Measurements from ENCODE around the gene KIF13A. TPM values are rescaled to one million over a fixed set of nuclear protein-coding genes. Genes with fewer than 3 reads are reported as not detected.
"Not testable (repeated sequence)": the region's sequence is repeated elsewhere in the genome, so short reads cannot be mapped to it uniquely, and the experiment has no call there.

Gene KIF13A
- 19.4 and 23.3 TPM in 2 replicates for total RNA-seq

DNA sequence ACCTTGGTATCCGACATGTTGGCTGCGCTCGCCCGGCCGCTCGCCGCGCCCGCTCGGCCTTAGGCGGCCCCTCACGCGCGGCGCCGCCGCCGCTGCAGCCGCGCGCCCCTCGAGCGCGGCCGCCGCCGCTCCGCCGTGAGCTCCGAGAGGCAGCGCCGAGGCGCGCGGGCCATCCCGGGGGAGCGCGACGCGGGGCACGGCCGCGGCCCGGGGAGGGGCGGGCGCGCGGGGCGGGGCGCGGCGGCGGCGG is at the start of gene KIF13A:
TSS of gene KIF13A (minus strand) at position 189 of the 250 bp plus-strand sequence. CDS start at position 17, 172 bp downstream.
- peak; percentile 53 to 54 for DNase-seq (ENCODE audit: low read depth in 2 of 2)

DNA sequence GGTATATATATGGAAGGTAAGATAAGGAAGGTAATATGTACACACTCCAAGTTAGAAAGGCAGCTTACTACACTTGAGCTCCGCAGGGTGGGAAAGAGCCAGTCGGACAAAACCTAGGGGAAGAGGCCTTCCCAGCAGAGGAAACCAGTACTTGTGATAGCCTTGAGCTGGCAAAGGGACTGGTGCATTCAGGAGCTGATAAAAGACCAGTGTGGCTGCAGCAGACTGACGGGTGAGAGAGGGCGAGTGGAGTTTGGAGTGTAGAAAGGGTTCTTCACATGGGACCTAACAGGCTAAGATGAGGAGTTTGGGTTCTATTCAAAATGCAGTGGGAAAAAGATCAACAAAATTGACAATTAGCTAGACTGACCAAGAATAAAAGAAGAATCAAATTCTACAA is 49.3 kb upstream of the KIF13A start:
- DNase-seq (ENCODE audit: low read depth in 2 of 2), result no peak

DNA sequence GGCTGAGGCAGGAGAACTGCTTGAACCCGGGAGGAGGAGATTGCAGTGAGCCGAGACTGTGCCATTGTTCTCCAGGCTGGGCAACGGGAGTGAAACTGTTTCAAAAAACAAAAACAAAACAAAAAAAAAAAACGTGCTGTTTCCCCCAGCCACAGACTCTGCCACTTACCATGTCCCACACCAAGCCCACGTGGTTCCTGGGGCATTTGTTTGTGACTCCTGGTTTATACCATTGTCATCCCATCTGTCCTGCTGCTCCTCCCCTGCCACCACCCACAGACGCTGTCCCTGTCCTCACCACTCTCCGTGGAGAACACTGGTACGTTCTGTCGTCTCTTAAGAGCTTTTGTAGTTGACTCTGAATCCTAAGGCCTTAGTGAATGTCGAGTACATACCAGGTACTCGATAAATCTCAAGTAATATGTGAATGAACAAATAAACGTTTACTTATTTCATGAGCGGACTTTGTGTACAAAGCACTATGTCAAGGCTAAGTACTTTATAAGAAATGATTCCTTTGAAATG is 48.0 kb upstream of the KIF13A start:
- DNase-seq (ENCODE audit: low read depth in 2 of 2), result no peak

DNA sequence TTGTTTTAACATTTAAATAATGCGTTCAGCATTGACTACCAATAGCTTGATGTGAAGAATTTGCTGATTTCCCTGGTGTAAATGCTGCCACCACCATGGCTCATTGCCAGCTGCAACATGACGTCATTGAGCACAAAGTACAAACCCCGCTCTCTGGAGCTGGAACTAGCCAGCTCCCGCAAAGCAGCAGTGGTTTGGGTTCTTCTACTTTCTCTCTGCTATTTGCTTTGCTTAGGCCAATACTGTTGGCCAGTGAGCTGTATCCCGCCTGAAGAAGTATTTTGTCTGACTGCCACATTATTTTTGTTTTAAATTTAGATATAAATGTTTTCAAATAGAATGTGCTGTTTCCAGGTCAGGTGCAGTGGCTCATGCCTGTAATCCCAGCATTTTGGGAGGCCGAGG is 47.4 kb upstream of the KIF13A start:
- DNase-seq (ENCODE audit: low read depth in 2 of 2), result peak; percentile 16 to 17

DNA sequence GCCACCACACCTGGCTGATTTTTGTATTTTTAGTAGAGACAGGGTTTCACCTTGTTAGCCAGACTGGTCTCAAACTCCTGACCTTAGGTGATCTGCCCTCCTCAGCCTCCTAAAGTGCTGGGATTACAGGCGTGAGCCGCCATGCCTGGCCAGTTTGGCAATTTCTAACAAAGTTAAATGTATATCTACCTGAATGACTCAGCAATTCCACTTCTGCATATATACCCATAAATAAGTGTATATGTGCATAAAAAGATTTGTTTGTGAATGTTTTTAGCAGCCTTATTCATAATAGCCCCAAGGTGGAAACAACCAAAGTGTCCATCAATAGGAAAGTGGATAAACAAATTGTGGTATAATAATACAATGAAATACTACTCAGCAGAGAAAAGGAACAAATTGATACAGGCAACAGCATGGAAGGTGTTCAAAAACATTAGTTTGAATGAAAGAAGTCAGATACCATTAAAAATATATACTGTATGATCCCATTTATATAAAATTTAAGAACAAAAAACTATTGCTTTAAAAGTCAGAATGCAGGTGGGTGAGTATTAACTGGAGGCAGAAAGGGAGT is 44.3 kb upstream of the KIF13A start:
- no peak for DNase-seq (ENCODE audit: low read depth in 2 of 2)

DNA sequence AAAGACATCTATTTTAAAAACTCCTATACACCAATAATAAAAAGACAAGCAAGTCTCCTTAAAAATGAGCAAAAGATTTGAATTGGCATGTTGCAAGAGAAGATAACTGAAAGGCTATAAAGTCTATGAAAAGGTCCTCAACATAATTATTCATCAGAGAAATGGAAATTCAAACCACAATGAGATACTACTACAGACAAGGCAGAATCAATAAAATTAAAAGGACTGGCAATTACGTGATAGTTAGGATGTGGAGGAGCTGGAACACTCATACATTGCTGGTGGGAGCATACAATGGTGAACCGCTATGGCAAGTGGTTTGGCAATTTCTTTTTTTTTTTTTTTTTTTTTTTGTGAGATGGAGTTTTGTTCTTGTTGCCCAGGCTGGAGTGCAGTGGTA is 43.8 kb upstream of the KIF13A start:
- DNase-seq (ENCODE audit: low read depth in 2 of 2), result no peak

DNA sequence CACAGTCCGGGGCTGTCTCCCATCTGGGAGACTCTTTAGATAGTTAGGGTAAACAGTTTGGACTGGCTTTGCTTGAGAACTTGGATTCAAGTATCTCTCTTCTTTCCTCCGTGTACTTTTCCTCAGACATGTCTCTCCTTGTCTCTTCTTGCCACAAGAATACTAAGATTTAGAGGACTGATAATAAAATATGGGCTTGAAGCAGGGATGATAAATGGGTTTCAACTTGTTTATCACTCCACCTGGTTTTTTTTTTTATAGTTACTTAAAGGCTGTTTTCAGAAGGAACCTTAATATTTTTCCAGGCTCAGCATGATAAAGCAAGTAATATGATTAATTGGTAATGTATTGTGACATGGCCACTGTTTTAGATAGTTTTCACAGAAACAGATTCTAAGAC is 40.9 kb upstream of the KIF13A start:
- DNase-seq (ENCODE audit: low read depth in 2 of 2), result no peak

DNA sequence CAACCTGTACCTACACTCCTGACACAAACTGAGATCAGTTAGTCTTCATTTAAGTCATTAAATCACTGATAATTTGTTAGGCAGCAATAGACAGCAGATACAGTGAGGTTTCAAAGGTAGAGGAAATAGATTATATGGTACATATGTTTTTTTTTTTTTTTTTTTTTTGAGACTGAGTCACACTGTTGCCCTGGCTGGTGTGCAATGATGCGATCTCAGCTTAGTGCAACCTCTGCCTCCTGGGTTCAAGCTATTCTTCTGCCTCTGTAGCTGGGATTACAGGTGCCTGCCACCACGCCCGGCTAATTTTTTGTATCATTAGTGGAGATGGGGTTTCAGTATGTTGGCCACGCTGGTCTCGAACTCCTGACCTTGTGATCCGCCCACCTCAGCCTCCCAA is 38.2 kb upstream of the KIF13A start:
- no peak for DNase-seq (ENCODE audit: low read depth in 2 of 2)

DNA sequence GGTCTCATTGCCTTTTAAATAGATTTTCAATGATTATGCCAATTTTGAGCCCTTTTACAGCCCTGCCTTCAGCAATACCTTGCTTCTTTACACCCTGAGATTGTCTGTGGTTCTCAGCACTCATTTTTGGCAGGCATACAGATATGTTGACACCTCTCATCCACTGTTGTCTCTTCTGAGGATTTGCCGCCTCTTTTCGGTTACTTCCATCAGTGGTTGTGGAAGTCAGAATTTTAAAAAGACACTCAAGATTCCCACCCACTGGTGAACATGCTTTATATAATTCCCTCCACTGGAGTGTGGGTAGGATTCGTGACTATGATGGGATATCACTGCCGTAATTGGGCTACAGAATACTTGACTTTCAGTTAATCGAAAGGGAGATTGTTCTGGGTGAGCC is 37.4 kb upstream of the KIF13A start:
- DNase-seq (ENCODE audit: low read depth in 2 of 2), result no peak

DNA sequence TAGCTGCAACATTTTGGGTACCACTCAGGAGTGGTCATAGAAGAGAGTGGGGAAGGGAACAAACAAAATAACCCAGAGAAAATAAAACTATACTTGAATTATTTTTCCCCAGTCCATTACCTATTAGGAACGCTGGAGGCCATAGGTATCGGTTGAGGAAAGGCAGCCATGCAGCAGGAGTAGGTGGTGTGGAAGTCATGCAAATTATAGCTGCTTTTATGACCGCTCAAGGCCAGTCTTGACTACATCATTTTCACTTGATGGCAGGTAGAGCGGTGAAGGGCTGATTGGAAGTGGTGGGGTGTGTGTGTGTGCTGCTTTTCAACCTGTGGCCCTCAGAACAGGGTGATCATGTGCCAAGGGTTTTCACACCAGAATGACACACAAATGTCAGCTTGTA is 36.5 kb upstream of the KIF13A start:
- no peak for DNase-seq (ENCODE audit: low read depth in 2 of 2)

DNA sequence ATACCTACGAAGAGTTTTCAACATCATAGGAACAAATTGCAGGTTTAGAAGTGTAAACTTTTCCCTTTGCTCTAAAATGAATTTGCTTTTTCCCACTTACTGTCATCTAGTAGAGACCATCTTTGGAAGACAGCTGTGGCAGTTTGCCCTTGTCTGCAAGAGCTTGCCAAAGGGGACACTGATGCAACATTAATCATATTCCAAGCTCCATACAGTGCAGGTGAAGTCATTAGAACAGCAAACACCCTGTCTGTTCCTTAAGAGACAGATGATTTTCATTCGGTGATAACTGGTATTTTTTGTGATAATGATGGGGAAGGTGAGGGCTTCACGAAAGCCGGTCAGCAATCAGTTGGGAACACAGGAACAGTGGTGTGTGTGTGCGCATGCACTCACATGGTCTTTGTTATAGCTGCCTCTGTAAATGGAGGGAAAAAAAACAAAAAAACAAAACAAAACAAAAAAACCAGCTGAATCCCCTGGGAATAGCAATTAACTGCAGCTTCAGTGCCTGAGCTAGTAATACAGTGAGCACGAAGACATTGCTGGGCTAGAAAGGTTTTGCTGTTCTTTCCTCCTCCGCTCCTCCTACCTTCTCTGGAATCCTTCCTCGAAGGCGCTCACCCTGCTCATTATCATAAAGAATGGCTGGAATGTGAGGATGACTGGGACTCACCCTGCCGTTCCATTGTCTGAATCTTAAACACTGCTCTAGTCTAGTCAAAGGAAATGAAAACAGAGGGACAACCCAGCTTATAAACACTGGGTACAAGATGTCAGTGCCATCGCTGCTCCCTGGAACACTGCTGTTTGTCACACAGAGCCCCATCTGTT is 35.2 kb upstream of the KIF13A start:
- DNase-seq (ENCODE audit: low read depth in 2 of 2), result peak in 1 of 2 donors; percentile 10

DNA sequence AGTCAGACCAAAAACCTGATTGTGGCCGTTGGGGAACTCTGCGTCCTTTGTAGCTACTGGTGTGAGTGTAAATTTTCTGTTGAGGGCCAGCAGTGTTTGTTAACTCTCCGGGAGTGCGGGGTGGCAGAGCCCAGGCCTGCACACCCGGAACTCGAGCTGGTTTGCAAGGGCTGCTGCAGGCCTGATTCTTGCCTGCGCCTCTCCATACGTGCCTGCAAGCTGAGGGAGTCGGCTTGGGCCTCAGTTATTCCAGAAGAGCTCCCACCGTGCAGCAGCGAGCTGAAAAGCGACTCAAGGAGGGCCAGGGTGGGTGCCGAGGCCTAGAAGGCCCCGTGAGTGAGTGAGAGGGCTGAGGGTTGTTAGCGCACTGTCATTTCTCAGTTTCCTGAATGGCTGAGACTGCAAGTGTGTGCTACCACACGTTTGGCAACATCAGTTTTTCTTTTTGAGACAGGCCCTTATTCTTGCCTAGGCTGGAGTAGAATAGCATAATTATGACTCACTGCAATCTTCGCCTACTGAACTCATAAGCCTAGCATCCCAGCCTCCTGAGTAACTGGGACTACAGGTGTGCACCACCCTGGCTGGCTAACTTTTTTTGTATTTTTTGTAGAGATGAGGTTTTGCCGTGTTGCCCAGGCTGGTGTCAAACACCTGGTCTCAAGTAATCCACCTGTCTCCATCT is 33.9 kb upstream of the KIF13A start:
- no peak for DNase-seq (ENCODE audit: low read depth in 2 of 2)

DNA sequence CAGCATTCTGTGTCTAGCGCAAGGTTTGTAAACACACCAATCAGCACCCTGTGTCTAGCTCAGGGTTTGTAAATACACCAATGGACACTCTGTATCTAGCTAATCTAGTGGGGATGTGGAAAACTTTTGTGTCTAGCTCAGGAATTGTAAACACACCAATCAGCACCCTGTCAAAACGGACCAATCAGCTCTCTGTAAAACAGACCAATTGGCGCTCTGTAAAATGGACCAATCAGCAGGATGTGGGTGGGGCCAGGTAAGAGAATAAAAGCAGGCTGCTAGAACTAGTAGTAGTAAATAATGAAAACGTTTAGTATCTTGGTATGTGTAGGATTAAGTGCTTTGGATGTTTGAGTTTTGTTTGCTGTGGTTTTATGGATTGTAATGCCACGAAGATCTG is 33.1 kb upstream of the KIF13A start:
- not testable (repeated sequence) for DNase-seq (ENCODE audit: low read depth in 2 of 2)

DNA sequence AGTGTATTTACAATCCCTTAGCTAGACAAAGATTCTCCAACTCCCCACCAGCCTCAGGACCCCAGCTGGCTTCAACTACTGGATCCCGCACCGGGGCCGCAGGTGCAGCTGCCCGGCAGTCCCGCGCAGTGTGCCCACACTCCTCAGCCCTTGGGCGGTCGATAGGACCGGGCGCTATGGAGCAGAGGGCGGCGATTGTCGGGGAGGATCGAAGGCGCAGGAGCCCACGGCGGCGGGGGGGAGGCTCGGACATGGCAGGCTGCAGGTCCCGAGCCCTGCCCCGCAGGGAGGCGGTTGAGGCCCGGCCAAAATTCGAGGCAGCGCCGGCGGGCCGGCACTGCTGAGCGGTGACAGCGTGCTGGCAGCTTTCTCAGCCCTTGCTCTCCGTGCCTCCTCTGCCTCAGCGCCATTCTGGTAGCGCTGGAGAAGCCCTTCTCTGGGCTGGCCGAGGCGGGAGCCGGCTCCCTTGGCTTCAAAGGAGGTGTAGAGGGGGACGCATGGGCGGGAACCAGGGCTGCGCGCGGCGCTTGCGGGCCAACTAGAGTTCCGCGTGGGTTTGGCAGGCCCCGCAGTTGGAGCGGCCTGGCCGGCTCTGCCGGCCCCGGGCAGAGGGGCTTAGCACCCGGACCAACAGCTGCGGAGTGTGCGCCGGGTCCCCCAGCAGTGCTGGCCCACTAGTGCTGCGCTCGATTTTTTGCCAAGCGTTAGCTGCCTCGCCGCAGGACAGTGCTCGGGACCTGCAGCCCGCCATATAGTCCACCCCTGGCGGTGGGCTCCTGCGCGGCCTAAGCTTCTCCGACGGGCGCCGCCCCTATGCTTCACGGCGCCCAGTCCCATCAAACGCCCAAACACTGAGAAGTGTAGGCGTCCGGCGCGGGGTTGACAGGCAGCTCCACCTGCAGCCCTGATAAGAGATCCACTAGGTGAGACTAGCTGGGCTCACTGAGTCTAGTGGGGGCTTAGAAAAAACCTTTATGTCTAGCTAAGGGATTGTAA is 32.4 kb upstream of the KIF13A start:
- DNase-seq (ENCODE audit: low read depth in 2 of 2), result no peak

DNA sequence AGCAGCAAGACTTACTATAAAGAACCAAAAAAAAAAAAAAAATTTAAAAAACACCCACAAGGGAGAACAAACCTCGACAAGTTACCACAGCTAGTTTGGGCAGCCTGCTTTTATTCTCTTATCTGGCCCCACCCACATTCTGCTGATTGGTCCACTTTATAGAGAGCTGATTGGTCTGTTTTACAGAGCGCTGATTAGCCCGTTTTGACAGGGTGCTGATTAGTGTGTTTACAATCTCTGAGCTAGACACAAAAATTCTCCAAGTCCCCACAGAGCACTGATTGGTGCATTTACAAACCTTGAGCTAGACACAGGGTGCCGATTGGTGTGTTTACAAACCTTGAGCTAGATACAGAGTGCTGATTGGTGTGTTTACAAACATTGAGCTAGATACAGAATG is 31.7 kb upstream of the KIF13A start:
- DNase-seq (ENCODE audit: low read depth in 2 of 2), result not testable (repeated sequence)

DNA sequence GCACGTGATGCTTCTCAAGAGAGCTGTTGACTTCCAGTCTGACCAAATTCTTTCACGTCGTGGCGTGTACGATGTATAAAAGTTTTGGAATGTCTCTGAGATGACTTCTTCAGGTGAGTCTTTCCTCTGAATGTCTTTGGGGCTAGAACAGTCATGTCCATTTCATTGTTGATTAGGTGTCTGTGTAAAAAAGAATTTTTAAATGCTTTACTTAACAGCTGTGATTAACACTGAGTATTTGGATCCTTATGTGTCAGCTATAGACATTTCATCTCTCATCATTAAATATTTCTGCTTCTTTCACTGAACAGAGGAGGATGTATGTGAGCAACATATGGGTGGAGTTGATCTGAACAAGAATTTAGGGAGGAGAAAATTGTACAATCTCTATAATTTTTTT is 29.3 kb upstream of the KIF13A start:
- DNase-seq (ENCODE audit: low read depth in 2 of 2), result no peak

DNA sequence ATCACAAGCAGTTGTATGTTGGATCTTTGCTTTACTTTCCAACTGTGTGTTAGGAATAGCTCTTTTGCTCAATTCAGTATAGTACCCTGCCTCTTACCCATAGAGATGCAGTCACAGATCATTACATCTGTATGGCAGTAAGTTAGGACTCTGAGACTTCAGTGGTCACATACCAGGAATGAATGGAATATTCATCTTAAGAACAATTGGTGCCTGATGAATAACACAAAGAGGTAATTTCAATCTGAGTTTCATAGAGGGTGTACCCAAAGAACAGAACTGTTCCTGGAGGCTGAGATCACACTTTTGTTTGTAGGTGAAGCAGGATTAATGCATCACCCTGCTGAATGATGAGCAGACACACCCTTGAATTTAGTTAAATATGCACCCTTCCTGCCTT is 28.7 kb upstream of the KIF13A start:
- DNase-seq (ENCODE audit: low read depth in 2 of 2), result no peak

DNA sequence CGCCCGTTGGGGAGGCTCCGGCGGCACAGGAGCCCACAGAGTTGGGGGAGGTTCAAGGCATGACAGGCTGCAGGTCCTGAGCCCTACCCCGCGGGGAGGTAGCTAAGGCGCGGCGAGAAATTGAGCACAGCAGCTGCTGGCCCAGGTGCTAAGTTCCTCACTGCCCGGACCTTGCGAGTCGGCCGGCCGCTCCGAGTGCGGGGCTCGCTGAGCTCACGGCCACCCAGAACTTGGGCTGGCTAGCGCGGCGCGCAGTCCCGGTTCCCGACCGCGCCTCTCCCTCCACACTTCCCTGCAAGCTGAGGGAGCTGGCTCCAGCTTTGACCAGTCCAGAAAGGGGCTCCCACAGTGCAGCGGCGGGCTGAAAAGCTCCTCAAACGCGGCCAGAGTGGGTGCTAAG is 23.9 kb upstream of the KIF13A start:
- DNase-seq (ENCODE audit: low read depth in 2 of 2), result no peak

DNA sequence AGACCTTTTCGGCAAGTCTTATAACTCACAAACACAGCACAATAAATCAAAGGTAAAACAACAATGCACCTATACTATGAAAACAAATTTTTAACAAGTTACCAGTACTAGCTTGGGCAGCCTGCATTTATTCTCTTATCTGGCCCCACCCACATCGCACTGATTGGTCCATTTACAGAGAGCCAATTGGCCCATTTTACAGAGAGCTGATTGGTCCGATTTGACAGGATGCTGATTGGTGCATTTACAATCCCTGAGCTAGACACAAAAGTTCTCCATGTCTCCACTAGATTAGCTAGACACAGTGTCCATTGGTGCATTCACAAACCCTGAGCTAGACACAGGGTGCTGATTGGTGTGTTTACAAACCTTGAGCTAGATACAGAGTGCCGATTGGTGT is 23.1 kb upstream of the KIF13A start:
- not testable (repeated sequence) for DNase-seq (ENCODE audit: low read depth in 2 of 2)

DNA sequence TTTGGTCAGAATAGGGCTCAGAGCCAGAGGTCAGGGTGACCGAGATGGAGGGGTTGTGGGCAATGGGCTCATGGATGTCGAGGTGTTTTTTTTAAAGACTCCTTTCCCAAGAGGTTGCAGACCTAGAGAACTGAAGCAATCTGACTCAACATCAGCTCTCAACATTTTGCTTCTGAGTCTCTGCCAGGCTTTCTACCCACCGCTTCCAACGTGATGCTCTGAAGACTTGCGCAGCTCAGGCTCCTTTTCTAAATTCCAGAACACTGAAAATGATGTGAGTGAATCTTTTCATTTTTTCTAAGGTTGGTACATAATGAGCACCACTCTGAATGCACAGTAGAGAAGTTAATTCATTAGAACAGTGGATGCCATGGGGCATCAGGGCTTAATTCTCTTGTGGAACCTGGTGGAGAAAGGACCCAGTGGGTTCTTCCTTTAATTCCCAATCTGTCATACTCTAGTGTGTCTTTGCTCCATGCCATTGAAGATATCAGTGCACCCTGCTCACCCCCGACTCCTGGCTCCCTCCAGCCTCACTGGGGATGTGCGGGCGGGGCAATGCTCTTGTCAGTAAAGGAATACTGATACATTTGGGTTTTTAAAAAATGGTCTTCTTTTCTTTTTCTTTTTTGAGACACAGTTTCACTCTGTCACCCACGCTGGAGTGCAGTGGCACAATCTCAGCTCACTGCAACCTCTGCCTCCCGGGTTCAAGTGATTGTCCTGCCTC is 17.0 kb upstream of the KIF13A start:
- DNase-seq (ENCODE audit: low read depth in 2 of 2), result no peak

DNA sequence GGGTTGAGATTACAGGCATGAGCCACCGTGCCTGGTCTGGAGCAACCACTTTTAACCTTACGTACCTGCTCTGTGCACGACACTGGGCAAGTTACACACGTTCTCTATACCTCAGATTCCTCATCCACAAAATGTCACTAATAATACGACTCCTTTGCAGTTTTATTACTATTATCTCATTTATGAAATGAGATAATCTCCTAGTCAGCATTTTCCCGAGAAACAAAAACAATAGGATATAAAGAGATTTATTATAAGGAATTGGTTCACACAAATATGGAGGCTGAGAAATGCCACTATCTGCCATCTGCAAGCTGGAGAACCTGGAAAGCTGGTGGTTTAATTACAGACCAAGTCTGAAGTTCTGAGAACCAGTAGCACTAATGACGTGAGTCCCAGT is 12.0 kb upstream of the KIF13A start:
- no peak for DNase-seq (ENCODE audit: low read depth in 2 of 2)
